ACC112 (cell line): ENCODE data around the gene FUBP3.
"Not testable (repeated sequence)": the region's sequence is repeated elsewhere in the genome, so short reads cannot be mapped to it uniquely, and the experiment has no call there.

Experiments
- H2AFZ ChIP-seq: fragments of 200-600 bp; sonication (generic); one replicate; pipeline ENCODE4 v1.6.0; 2017; ENCODE audit warnings: antibody characterized with exemption, low read length; ENCODE audit not compliant: unreplicated experiment
- H3K27ac ChIP-seq: fragments of 200-600 bp; sonication (generic); 2 replicates; pipeline ENCODE4 v1.5.1; 2014; ENCODE audit warnings: low read depth, mild to moderate bottlenecking, antibody characterized with exemption, low read length, moderate library complexity
- H3K27me3 ChIP-seq: fragments of 200-600 bp; sonication (generic); 2 replicates; pipeline ENCODE4 v1.6.1; 2014; ENCODE audit warnings: mild to moderate bottlenecking, antibody characterized with exemption, low read length, moderate library complexity, mixed read lengths; ENCODE audit not compliant: insufficient read depth
- H3K36me3 ChIP-seq: fragments of 200-600 bp; sonication (generic); 2 replicates; pipeline ENCODE4 v1.6.1; 2016; ENCODE audit warnings: mild to moderate bottlenecking, antibody characterized with exemption, low read length, moderate library complexity, mixed read lengths; ENCODE audit not compliant: insufficient read depth
- H3K4me1 ChIP-seq: fragments of 200-600 bp; sonication (generic); one replicate; pipeline ENCODE4 v1.6.1; 2016; ENCODE audit warnings: low read length, mixed read lengths; ENCODE audit not compliant: insufficient read depth, unreplicated experiment, control insufficient read depth
- H3K4me3 ChIP-seq: fragments of 200-600 bp; sonication (generic); 2 replicates; pipeline ENCODE4 v1.5.1; 2014; ENCODE audit warnings: mild to moderate bottlenecking, low read depth, low read length
- H3K79me2 ChIP-seq: fragments of 200-600 bp; sonication (generic); one replicate; pipeline ENCODE4 v1.6.0; 2016; ENCODE audit warnings: low read length; ENCODE audit not compliant: control insufficient read depth, unreplicated experiment, insufficient read depth

The FUBP3 gene

DNA sequence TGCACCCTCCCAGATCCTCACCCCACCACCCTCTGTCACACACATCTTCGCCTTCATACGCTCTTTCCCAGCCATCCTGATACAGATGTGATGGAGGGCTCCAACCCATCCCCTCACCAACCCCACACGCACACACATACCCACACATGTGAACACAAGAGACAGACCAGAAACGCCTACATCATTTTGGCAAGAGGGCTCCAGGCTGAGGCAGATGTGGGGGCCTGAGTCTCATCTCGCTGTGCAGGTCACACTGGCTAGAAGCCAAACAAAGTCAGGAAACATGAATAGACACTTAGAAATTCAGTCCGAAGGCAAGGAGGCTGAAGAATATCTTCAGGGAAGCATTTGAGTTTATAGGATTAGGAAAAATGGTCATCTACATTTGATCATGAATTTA, 91.3 kb downstream of the FUBP3 start:
- no peaks in the 10 kb centered on the region for H3K36me3 ChIP-seq

DNA sequence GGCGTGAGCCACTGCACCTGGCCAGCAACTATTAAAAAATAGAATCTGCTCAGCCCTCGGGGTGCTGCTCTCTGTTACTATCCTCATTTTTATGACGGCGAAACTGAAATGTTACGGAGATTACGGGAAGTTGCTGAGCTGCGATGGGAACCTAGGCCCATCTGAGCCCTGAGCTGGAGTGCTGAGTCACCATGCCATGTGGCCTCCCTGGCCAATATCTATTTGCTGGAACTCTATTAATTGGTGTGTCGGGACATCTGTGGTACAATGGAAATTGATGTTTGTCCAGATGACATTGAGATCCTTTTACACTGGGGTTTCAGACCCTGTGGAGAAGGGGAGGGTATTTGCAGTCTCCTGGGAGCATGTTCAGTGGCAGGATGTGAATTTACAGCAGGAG, 93.1 kb downstream of the FUBP3 start:
- Histone ChIP-seq H2AFZ (no peak overlapping the region), H3K36me3 (no peaks in the 10 kb centered on the region), H3K27ac (no peak overlapping the region), H3K4me1 (no peaks in the 10 kb centered on the region), H3K79me2 (no peaks in the 10 kb centered on the region), H3K4me3 (no peak overlapping the region), H3K27me3 (peaks cover 9% of the 10 kb centered on the region)

More for the DNA sequence above, 91.3 kb downstream of the FUBP3 start:
- Histone ChIP-seq H3K27ac (no peak overlapping the region), H3K4me3 (no peak overlapping the region), H3K79me2 (no peaks in the 10 kb centered on the region), H3K27me3 (peaks cover 27% of the 10 kb centered on the region), H3K4me1 (no peaks in the 10 kb centered on the region), H2AFZ (no peak overlapping the region)

DNA sequence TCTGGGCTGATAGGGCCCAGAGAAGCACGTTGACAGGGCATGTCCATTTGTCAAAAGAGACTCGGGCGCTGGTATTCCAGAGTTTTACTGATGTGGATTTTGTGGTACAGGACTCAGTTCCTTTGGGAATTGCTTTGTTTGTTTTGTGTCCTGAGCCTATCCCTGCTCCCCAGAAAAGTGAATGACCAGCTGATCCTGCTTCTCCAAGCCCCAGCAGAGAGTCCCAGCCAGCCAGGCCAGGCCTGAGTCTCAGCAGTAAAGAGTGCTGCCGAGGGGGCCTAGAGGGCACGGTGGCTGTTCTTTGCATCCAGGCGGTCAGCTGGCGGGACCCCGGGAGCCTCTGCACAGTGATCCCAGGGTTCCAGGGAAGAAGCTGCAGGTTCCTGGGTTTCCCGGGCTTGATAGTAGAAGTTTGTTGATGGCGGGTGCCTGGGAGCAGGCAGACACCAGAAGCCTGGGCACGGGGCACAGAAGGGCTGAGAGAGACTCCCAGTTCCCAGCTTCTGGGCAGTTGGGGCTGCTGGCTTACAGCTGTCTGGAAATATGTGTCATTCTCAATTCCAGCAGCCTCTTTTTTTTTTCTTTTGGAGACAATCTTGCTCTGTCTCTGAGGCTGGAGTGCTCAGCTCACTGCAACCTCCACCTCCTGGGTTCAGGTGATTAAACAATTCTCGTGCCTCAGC, 93.7 kb downstream of the FUBP3 start:
- Histone ChIP-seq H3K4me3 (no peak overlapping the region), H3K27ac (no peak overlapping the region), H3K79me2 (no peaks in the 10 kb centered on the region), H3K4me1 (no peaks in the 10 kb centered on the region), H3K36me3 (no peaks in the 10 kb centered on the region), H3K27me3 (peaks cover 3% of the 10 kb centered on the region; the same call in 1 of the 2 replicates), H2AFZ (no peak overlapping the region)

DNA sequence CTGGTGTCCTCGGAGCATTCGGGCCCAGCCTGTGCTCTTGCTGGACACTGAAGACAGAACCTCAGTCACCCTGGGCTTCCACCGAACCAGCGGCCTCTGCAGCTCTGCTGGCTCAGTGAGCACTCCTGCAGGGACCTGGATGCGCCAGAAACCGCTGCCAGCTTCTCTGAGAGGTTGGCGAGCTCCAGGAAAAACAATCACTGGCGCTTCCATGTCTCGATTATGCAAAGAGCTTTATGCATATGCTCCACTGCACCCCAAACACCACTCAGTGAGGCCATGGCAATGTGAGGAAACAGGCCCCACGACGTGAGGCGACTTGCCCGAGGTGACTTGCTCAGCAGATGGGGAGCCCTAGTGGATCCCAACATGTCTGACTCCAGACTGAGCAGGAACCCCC, 96.0 kb downstream of the FUBP3 start:
- 0 out of 2 replicates have a peak, but pooled peaks cover 6% of the 10 kb centered on the region for H3K27me3 ChIP-seq
- H3K4me3 ChIP-seq, result no peak overlapping the region
- no peak overlapping the region for H2AFZ ChIP-seq
- no peaks in the 10 kb centered on the region for H3K36me3 ChIP-seq
- H3K79me2 ChIP-seq, result no peaks in the 10 kb centered on the region
- no peaks in the 10 kb centered on the region for H3K4me1 ChIP-seq
- no peak overlapping the region for H3K27ac ChIP-seq

DNA sequence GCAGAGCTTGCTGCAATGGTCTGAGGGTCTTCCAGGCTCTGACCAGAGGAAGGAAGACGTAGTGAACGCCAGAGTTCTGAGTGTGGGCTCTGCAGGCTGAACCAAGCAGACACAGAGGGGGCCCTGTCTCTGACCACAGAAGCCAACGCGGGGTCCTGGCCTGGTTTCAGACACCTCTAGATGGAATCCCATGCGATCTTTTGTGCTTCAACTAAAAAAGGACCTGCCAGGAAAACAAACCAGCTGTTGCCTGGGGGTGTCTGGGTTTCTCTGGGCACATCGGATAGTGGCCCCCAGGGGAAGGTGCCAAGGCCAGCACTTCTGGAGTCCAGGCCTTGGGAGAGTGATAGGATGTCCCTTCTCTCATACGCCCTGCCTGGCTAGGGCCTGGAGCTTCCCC, 97.9 kb downstream of the FUBP3 start:
- Histone ChIP-seq H2AFZ (no peak overlapping the region), H3K27me3 (0 out of 2 replicates have a peak, but pooled peaks cover 10% of the 10 kb centered on the region), H3K4me3 (no peak overlapping the region), H3K4me1 (peaks cover 8% of the 10 kb centered on the region), H3K36me3 (no peaks in the 10 kb centered on the region), H3K27ac (no peak overlapping the region), H3K79me2 (no peaks in the 10 kb centered on the region)

DNA sequence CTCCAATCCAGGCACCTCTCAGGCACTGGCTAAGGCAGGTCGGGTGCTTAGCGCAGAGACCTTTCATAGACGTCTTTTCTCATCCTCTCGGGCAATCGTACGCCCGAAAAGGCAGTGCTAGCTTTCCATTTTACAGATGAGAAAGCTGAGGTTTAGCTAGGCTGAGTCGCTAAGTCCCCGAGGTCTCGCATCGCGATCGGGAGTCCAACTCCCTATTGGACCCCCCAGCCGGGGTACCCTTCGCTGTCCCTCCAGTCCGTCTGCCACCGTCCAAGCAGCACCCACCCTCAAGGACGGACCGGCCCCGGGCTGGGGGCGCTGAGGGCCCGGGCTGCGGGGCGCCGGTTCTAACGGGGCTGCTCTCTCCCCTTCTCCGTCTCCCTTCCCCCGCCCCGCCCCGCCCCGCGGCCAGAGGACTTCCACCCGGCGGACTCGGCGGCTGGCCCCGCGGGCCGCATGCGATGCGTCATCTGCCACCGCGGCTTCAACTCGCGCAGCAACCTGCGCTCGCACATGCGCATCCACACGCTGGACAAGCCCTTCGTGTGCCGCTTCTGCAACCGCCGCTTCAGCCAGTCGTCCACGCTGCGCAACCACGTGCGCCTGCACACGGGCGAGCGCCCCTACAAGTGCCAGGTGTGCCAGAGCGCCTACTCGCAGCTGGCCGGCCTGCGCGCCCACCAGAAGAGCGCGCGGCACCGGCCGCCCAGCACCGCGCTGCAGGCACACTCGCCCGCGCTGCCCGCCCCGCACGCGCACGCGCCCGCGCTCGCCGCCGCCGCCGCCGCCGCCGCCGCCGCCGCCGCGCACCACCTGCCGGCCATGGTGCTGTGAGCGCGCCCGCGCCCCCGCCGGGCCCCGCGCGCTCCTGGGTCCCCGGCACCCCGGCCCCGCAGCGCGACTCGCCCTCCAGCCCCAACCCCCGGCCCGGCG, 101.7 kb downstream of the FUBP3 start:
- peaks cover 9% of the 10 kb centered on the region for H3K4me1 ChIP-seq
- H3K4me3 ChIP-seq, result peak overlapping the region; percentile 77
- 0 out of 2 replicates have a peak, but pooled peaks cover 10% of the 10 kb centered on the region for H3K27me3 ChIP-seq
- peak overlapping the region; percentile 83 for H2AFZ ChIP-seq
- no peaks in the 10 kb centered on the region for H3K79me2 ChIP-seq
- no peak overlapping the region for H3K27ac ChIP-seq
- no peaks in the 10 kb centered on the region for H3K36me3 ChIP-seq

DNA sequence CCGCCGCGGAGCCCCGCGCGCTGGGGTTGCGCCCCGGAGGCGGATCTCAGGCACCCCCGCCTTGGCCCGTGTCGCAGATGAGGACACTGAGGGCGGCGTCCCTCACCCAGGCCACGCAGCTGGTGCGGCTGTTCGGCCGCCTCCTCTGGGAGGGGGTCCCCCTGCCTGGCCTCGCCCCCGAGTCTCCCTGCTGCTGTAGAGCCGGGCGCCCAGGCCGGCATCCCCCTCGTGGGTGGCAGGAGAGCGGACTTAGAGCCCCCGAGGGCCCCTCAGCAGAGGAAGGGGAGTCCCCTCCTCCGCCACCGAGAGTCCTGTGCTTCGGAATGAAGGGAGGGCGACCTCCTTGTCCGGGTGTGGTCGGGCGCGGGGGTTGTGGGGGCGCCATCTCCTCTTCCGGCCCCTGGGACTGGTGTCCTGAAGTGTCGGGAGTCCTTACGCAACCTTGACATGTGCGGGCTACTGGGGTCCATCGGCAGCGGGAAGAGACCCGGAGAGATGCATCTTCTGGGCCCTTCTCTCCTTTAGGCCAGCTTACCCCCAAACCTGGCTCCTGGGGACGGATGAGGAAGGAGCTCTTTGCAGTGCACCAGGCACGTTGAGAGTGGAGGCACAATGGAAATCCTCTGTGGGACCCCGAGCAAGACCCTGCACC, 102.5 kb downstream of the FUBP3 start:
- peak overlapping the region; percentile 76 for H3K4me3 ChIP-seq
- no peaks in the 10 kb centered on the region for H3K79me2 ChIP-seq
- H3K4me1 ChIP-seq, result peaks cover 9% of the 10 kb centered on the region
- peak overlapping the region; percentile 71 for H2AFZ ChIP-seq
- H3K27ac ChIP-seq, result no peak overlapping the region
- H3K36me3 ChIP-seq, result no peaks in the 10 kb centered on the region
- 0 out of 2 replicates have a peak, but pooled peaks cover 10% of the 10 kb centered on the region for H3K27me3 ChIP-seq

DNA sequence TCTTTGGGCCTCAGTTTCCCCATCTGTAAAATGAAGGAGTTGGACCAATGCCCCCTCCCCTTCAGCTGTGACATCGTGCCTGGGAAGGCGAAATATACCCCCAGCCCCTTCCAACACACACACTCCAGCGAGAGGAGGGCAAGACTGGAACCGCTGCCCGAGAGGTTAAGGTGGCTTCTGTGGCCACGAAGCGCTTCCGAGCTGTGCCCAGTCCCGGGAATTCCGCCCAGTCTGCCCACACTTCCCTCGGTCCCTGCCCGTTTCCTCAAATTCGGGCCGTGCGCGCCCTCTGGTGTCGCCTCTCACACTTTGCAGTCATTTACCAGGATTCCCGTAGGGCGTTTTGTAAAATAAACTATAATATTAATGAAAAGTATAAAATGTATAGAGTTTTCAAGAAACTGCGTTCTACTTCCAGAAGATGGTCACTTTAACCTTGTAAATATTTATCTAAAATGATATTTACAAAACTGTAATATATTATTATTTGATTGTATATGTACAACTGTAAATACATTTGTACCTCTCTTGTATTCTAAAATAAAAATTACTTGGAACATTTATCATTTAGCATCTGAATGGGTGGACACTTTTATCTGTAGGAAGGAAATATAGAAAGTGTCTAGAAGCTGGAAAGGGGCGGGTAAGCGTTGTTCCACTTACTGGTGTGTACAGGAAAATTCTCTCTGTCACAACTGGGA, 103.2 kb downstream of the FUBP3 start:
- H3K27me3 ChIP-seq, result 0 out of 2 replicates have a peak, but pooled peaks cover 10% of the 10 kb centered on the region
- no peaks in the 10 kb centered on the region for H3K36me3 ChIP-seq
- no peak overlapping the region for H3K27ac ChIP-seq
- no peak overlapping the region for H2AFZ ChIP-seq
- H3K79me2 ChIP-seq, result no peaks in the 10 kb centered on the region
- H3K4me1 ChIP-seq, result peaks cover 9% of the 10 kb centered on the region
- H3K4me3 ChIP-seq, result peak overlapping the region; percentile 76

DNA sequence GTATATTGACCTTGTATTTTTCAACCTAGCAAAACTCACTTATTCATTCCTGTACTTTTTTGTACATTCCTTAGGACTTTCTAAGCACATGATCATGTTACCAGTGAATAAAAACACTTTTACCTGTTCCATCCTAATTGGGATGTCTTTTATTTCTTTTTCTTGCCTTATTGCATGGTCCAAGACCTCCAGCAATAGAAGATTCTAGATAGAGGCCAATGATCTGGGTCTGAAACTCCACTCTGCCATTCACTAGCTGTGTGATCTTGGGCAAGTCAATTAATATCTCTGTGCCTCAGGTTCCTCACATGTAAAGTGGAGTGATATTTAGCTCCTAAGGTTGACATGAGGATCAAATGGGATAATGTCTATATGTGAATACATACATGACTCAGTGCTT, 105.7 kb downstream of the FUBP3 start:
- no peak overlapping the region for H2AFZ ChIP-seq
- no peaks in the 10 kb centered on the region for H3K79me2 ChIP-seq
- H3K4me3 ChIP-seq, result no peak overlapping the region
- peaks cover 13% of the 10 kb centered on the region for H3K4me1 ChIP-seq
- 0 out of 2 replicates have a peak, but pooled peaks cover 4% of the 10 kb centered on the region for H3K27me3 ChIP-seq
- H3K27ac ChIP-seq, result no peak overlapping the region
- H3K36me3 ChIP-seq, result no peaks in the 10 kb centered on the region

DNA sequence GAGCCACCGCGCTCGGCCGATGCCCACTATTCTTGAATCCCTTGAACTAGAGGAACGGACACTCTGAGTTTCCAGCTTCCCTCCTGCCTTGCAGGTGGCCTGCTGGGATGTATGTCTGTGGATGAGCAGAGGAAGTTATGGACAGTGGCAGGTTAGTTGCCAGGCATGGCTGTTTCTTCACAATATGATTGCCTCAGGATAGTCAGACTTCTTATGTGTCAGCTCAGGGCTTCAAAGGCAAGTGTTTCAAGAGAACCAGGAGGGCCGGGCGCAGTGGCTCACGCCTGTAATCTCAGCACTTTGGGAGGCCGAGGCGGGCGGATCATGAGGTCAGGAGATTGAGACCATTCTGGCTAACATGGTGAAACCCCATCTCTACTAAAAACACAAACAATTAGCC, 106.6 kb downstream of the FUBP3 start:
- not testable (repeated sequence) for H3K4me1 ChIP-seq, H3K27ac ChIP-seq, H3K27me3 ChIP-seq, H3K4me3 ChIP-seq, H3K79me2 ChIP-seq, H2AFZ ChIP-seq, H3K36me3 ChIP-seq
